ENCODE data around the gene BMPER. TPM values are rescaled to one million over a fixed set of nuclear protein-coding genes. Genes with fewer than 3 reads are reported as not detected.

The BMPER gene
- total RNA-seq, 5 donors from 2014 or later (not counting 1 experiment from before 2014, with no cell fraction given) = 0.20 to 0.47 TPM; not detected in 3

DNA sequence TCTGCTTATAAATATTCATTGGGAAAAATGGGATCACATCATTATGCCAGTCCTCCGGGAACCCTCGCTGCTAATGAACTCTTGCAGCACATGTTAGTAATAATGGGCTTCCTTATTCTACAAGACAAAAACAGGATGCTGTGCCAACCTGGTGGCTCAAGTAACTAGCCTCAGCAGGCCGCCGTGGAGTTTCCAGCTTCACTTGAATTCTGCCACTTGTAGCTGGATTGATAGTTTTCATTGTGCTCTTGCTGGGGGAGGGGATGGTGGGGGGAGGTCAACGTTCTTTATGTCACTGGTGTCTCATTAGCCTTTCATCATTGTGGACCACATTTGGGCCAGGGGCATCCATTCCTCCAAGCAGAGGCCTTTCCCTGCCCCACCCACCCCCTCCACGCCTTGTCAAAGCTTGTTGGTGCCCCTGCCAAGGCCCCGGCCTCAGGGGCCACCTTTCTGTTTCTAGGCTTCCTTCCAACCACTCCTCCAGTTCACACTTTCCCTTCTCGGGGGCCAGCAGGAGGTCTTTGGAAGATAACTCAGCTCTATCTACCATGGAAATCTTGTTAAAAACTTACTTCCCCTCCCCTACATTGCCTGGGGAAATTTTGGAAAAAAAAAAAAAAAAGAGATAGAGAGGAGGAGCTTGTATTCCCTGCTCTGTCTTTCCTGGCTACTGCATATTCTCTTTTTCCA, 153.9 kb downstream of the BMPER start:
- WGBS (ENCODE audit: insufficient coverage) = 69% methylated on average over 2 of the region's 8 CpGs
- ChIA-PET POLR2A (no interaction called here), CTCF (no interaction called here)
- Histone ChIP-seq H3K27ac (ENCODE audit: low read length) (no peak overlapping the region), H3K4me3 (ENCODE audit: control insufficient read depth in 1 of 2, extremely low read depth in 1 of 2, low read length in 1 of 2) (no peak overlapping the region), H3K9me3 (no peaks in the 10 kb centered on the region), H3K27me3 (replicated peaks in 1 of 2; ENCODE audit: control insufficient read depth in 2 of 2, extremely low read depth in 1 of 2, insufficient read depth in 2 of 2, low read length in 1 of 2) (no peaks in the 10 kb centered on the region), H3K36me3 (ENCODE audit: control insufficient read depth in 2 of 2, extremely low read depth in 1 of 2, insufficient read depth in 1 of 2, low read length in 1 of 2) (no peaks in the 10 kb centered on the region), H3K4me1 (ENCODE audit: control insufficient read depth in 1 of 2, extremely low read depth in 1 of 2, insufficient read depth in 2 of 2, low read length in 2 of 2) (no peaks in the 10 kb centered on the region)
- H3K27ac Mint-ChIP-seq = no peak overlapping the region
- no peak for ATAC-seq (replicated peaks in 1 of 4)
- no peak for DNase-seq
- H3K27me3 Mint-ChIP-seq = no peaks in the 10 kb centered on the region
- no peaks in the 10 kb centered on the region for H3K4me1 Mint-ChIP-seq
- H3K9me3 Mint-ChIP-seq = no peaks in the 10 kb centered on the region
- no peaks in the 10 kb centered on the region for H3K36me3 Mint-ChIP-seq
- H3K4me3 Mint-ChIP-seq = no peak overlapping the region

DNA sequence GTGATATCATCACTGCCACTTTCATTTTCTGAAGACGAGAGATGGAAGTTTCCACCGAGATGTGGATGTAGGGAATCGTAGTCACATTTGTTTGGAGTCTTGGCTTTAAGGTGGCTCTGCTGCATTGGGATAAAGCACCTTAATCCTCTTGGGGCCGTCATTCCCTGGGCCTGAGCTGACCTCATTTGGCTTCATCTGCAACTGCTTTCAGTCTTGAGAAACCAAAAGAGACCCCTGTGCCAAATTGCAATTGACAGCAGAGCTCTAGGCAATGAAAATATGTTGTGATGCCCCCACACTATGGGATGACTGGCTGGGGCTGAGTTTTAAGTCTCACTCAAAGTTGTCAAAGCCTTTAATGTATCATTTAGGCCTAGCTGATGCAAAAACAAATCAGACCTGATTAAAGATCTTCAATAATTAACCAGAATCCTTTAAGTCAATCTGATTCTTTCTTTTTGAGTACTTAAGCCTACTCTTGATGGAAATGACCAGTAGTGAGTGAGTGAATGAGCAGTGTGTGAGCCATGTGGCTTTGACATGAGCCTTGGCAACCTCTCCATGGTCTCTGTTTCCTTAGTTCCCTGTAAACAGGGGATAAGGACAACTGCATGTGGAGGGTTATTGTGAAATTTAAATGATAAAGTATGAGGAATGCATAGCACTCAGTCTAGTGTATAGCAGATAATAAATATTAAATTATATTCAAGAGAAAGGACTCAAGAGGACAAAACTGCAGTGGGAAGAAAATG, 155.0 kb downstream of the BMPER start:
- Histone ChIP-seq H3K9me3 (no peaks in the 10 kb centered on the region), H3K4me1 (ENCODE audit: control insufficient read depth in 1 of 2, extremely low read depth in 1 of 2, insufficient read depth in 2 of 2, low read length in 2 of 2) (no peaks in the 10 kb centered on the region), H3K27me3 (replicated peaks in 1 of 2; ENCODE audit: control insufficient read depth in 2 of 2, extremely low read depth in 1 of 2, insufficient read depth in 2 of 2, low read length in 1 of 2) (no peaks in the 10 kb centered on the region), H3K4me3 (ENCODE audit: control insufficient read depth in 1 of 2, extremely low read depth in 1 of 2, low read length in 1 of 2) (no peak overlapping the region), H3K27ac (ENCODE audit: low read length) (no peak overlapping the region), H3K36me3 (ENCODE audit: control insufficient read depth in 2 of 2, extremely low read depth in 1 of 2, insufficient read depth in 1 of 2, low read length in 1 of 2) (no peaks in the 10 kb centered on the region)
- no peak for DNase-seq
- POLR2A ChIA-PET = no interaction called here
- Mint-ChIP-seq H3K36me3 (no peaks in the 10 kb centered on the region), H3K27me3 (no peaks in the 10 kb centered on the region), H3K27ac (no peak overlapping the region), H3K4me3 (no peak overlapping the region), H3K9me3 (no peaks in the 10 kb centered on the region), H3K4me1 (no peaks in the 10 kb centered on the region)
- WGBS (ENCODE audit: insufficient coverage) = 63% methylated on average over 1 of the region's 4 CpGs
- CTCF ChIA-PET = no interaction called here
- no peak for ATAC-seq (replicated peaks in 1 of 4)

DNA sequence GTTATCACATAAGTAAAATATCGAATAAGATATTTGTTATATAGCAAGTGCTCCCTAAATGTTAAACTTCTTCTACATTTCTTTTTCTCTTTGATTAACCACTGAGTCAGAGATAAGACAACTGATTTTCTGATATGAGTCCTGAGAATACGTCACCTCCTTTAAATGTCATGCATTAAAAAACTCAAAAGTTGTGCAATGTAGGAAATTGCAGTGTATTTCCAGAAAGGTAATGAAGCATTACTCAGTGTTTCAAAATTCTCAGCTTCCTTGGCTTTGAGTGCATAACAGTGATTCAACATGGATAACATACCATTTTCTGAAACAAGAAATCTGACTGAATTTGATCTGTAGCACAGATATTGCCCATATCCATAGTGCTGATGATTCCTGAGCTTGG, 155.8 kb downstream of the BMPER start:
- DNase-seq = no peak
- no peak for ATAC-seq (replicated peaks in 1 of 4)
- no peak overlapping the region for H3K27ac Mint-ChIP-seq
- H3K9me3 Mint-ChIP-seq = no peaks in the 10 kb centered on the region
- Histone ChIP-seq H3K4me3 (ENCODE audit: control insufficient read depth in 1 of 2, extremely low read depth in 1 of 2, low read length in 1 of 2) (no peak overlapping the region), H3K9me3 (no peaks in the 10 kb centered on the region), H3K4me1 (ENCODE audit: control insufficient read depth in 1 of 2, extremely low read depth in 1 of 2, insufficient read depth in 2 of 2, low read length in 2 of 2) (no peaks in the 10 kb centered on the region), H3K27ac (ENCODE audit: low read length) (no peak overlapping the region), H3K27me3 (replicated peaks in 1 of 2; ENCODE audit: control insufficient read depth in 2 of 2, extremely low read depth in 1 of 2, insufficient read depth in 2 of 2, low read length in 1 of 2) (no peaks in the 10 kb centered on the region), H3K36me3 (ENCODE audit: control insufficient read depth in 2 of 2, extremely low read depth in 1 of 2, insufficient read depth in 1 of 2, low read length in 1 of 2) (no peaks in the 10 kb centered on the region)
- H3K27me3 Mint-ChIP-seq = no peaks in the 10 kb centered on the region
- ChIA-PET POLR2A (no interaction called here), CTCF (no interaction called here)
- no peaks in the 10 kb centered on the region for H3K4me1 Mint-ChIP-seq
- no CpG with 5 or more reads among the region's 2 CpGs for WGBS (ENCODE audit: insufficient coverage)
- H3K36me3 Mint-ChIP-seq = no peaks in the 10 kb centered on the region
- H3K4me3 Mint-ChIP-seq = no peak overlapping the region

DNA sequence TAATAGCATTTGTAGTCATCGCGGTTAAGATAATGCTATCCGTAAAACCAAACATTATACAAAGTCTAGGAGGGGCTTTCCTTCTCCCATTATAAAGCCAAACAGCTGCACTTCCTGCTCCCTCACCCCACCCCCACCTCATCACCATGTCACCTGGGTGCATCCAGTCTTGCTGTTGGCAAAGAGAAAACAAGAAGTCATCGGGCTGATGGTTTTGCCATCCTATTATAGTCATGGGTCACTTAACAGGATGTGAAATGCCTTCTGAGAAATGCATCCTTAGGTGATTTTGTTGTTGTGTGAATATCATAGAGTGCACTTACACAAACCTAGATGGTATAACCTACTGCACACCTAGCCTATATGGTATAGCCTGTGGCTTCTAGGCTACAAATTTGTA, 157.0 kb downstream of the BMPER start:
- no peaks in the 10 kb centered on the region for H3K9me3 ChIP-seq
- no peaks in the 10 kb centered on the region for H3K4me1 Mint-ChIP-seq
- H3K27me3 ChIP-seq (replicated peaks in 1 of 2; ENCODE audit: control insufficient read depth in 2 of 2, extremely low read depth in 1 of 2, insufficient read depth in 2 of 2, low read length in 1 of 2) = no peaks in the 10 kb centered on the region
- H3K4me3 Mint-ChIP-seq = no peak overlapping the region
- no peak for ATAC-seq (replicated peaks in 1 of 4)
- no peaks in the 10 kb centered on the region for H3K27me3 Mint-ChIP-seq
- H3K4me3 ChIP-seq (ENCODE audit: control insufficient read depth in 1 of 2, extremely low read depth in 1 of 2, low read length in 1 of 2) = no peak overlapping the region
- no peaks in the 10 kb centered on the region for H3K4me1 ChIP-seq (ENCODE audit: control insufficient read depth in 1 of 2, extremely low read depth in 1 of 2, insufficient read depth in 2 of 2, low read length in 2 of 2)
- no peaks in the 10 kb centered on the region for H3K36me3 ChIP-seq (ENCODE audit: control insufficient read depth in 2 of 2, extremely low read depth in 1 of 2, insufficient read depth in 1 of 2, low read length in 1 of 2)
- H3K36me3 Mint-ChIP-seq = no peaks in the 10 kb centered on the region
- WGBS (ENCODE audit: insufficient coverage) = no CpG with 5 or more reads among the region's 4 CpGs
- no peak for DNase-seq
- no peak overlapping the region for H3K27ac ChIP-seq (ENCODE audit: low read length)
- no peaks in the 10 kb centered on the region for H3K9me3 Mint-ChIP-seq
- no peak overlapping the region for H3K27ac Mint-ChIP-seq
- CTCF ChIA-PET = no interaction called here
- POLR2A ChIA-PET = no interaction called here

DNA sequence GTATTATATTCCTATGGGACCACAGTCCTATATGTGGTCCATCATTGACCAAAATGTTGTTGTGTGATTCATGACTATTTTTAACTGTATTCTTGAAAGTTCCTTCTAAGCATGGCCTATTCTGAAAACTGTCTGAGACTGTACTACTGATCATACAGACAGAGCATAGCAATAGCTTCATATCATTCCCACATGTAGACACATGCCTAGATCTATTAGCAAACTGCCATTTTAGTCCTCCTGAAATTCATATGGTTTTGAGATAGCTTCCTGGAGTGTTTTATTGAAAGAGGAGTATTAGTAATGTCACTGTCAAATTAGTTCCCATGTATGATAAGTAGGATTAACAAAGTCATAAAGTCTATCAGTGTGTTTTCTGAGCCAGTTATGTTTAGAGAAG, 157.5 kb downstream of the BMPER start:
- Mint-ChIP-seq H3K27me3 (no peaks in the 10 kb centered on the region), H3K27ac (no peak overlapping the region), H3K9me3 (no peaks in the 10 kb centered on the region), H3K36me3 (no peaks in the 10 kb centered on the region), H3K4me1 (no peaks in the 10 kb centered on the region), H3K4me3 (no peak overlapping the region)
- Histone ChIP-seq H3K4me1 (ENCODE audit: control insufficient read depth in 1 of 2, extremely low read depth in 1 of 2, insufficient read depth in 2 of 2, low read length in 2 of 2) (no peaks in the 10 kb centered on the region), H3K27ac (ENCODE audit: low read length) (no peak overlapping the region), H3K36me3 (ENCODE audit: control insufficient read depth in 2 of 2, extremely low read depth in 1 of 2, insufficient read depth in 1 of 2, low read length in 1 of 2) (no peaks in the 10 kb centered on the region), H3K27me3 (replicated peaks in 1 of 2; ENCODE audit: control insufficient read depth in 2 of 2, extremely low read depth in 1 of 2, insufficient read depth in 2 of 2, low read length in 1 of 2) (no peaks in the 10 kb centered on the region), H3K4me3 (ENCODE audit: control insufficient read depth in 1 of 2, extremely low read depth in 1 of 2, low read length in 1 of 2) (no peak overlapping the region), H3K9me3 (no peaks in the 10 kb centered on the region)
- no peak for ATAC-seq (replicated peaks in 1 of 4)
- CTCF ChIA-PET = interaction anchor here in 1 of 2 donors (0.6 kb wide), 1 partner anchor 12 kb away, joined by 3 read pairs; no protein-coding TSS in a partner anchor
- no peak for DNase-seq
- POLR2A ChIA-PET = no interaction called here

DNA sequence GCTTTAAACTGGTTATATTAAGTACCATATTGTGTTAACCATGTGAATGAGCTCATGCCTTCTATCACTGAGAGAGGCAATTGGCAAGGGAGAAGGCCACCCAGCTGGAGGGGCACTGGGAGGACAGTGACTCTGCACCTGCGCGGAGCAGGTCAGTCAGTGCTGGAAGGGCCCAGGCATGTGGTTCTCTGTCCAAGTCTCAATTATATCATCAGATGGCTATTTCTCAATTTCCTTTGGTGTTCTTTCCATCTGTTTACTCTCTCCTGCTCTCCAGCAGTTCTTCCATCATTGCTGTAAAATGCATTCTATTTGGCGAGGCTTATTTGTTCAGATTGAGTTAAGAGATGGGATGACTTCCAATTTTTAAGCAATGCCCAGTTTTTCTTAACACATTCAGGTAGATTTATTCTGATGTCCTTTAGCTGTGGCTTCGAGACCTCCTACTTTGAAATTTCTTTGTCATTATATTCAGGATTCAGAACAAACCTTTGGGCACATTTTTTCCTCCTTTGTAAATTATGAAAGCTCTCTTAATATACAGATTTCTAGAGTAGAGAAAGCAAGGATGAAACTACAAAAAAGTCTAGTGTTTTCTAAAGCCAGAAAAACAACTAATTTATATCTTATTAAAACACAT, 159.3 kb downstream of the BMPER start:
- ATAC-seq (replicated peaks in 1 of 4) = no peak
- Histone ChIP-seq H3K27me3 (replicated peaks in 1 of 2; ENCODE audit: control insufficient read depth in 2 of 2, extremely low read depth in 1 of 2, insufficient read depth in 2 of 2, low read length in 1 of 2) (no peaks in the 10 kb centered on the region), H3K36me3 (ENCODE audit: control insufficient read depth in 2 of 2, extremely low read depth in 1 of 2, insufficient read depth in 1 of 2, low read length in 1 of 2) (no peaks in the 10 kb centered on the region), H3K27ac (ENCODE audit: low read length) (no peak overlapping the region), H3K4me3 (ENCODE audit: control insufficient read depth in 1 of 2, extremely low read depth in 1 of 2, low read length in 1 of 2) (no peak overlapping the region), H3K9me3 (no peaks in the 10 kb centered on the region), H3K4me1 (ENCODE audit: control insufficient read depth in 1 of 2, extremely low read depth in 1 of 2, insufficient read depth in 2 of 2, low read length in 2 of 2) (no peaks in the 10 kb centered on the region)
- H3K27ac Mint-ChIP-seq = no peak overlapping the region
- DNase-seq = no peak
- no peaks in the 10 kb centered on the region for H3K27me3 Mint-ChIP-seq
- POLR2A ChIA-PET = no interaction called here
- CTCF ChIA-PET = no interaction called here
- WGBS (ENCODE audit: insufficient coverage) = 92% methylated on average over 2 of the region's 4 CpGs
- H3K4me1 Mint-ChIP-seq = no peaks in the 10 kb centered on the region
- H3K4me3 Mint-ChIP-seq = no peak overlapping the region
- H3K36me3 Mint-ChIP-seq = no peaks in the 10 kb centered on the region
- H3K9me3 Mint-ChIP-seq = no peaks in the 10 kb centered on the region
